H9 (cell line): ENCODE measurements around the gene MGAT4C. TPM values are rescaled to one million over a fixed set of nuclear protein-coding genes. Genes with fewer than 3 reads are reported as not detected.

Experiments used
- DNase-seq: peaks from one replicate; pipeline ENCODE4 v3.0.0-alpha.2; 2017
- H2AFZ ChIP-seq: one replicate; pipeline ENCODE4 v1.6.1; 2013; ENCODE audit warnings: mild to moderate bottlenecking, low read length, control low read depth, moderate library complexity
- H2AK5ac ChIP-seq: 2 replicates; pipeline ENCODE4 v1.6.1; 2013; ENCODE audit warnings: low read length, control low read depth, mixed read lengths; ENCODE audit not compliant: insufficient read length
- H2BK120ac ChIP-seq: one replicate; pipeline ENCODE4 v1.6.1; 2013; ENCODE audit warnings: low read depth, mild to moderate bottlenecking, low read length, control low read depth, inconsistent platforms; ENCODE audit not compliant: poor library complexity, severe bottlenecking
- H2BK12ac ChIP-seq: 2 replicates; pipeline ENCODE4 v1.6.1; 2013; ENCODE audit warnings: low read length, control low read depth, mixed read lengths, low read depth; ENCODE audit not compliant: insufficient read length
- H2BK15ac ChIP-seq: 2 replicates; pipeline ENCODE4 v1.6.1; 2013; ENCODE audit warnings: low read depth, low read length, control low read depth
- H2BK20ac ChIP-seq: one replicate; pipeline ENCODE4 v1.6.1; 2013; ENCODE audit warnings: low read depth, mild to moderate bottlenecking, low read length, control low read depth, inconsistent platforms; ENCODE audit not compliant: poor library complexity, severe bottlenecking
- H2BK5ac ChIP-seq: 2 replicates; pipeline ENCODE4 v1.6.1; 2013; ENCODE audit warnings: low read length, control low read depth, mixed read lengths; ENCODE audit not compliant: insufficient read length
- H3K14ac ChIP-seq: 2 replicates; pipeline ENCODE4 v1.6.1; 2013; ENCODE audit warnings: low read length, control low read depth; ENCODE audit not compliant: insufficient read depth
- H3K18ac ChIP-seq: 2 replicates; pipeline ENCODE4 v1.6.1; 2013; ENCODE audit warnings: low read depth, mild to moderate bottlenecking, mixed read lengths, low read length, control low read depth; ENCODE audit not compliant: insufficient read length
- H3K23ac ChIP-seq: 2 replicates; pipeline ENCODE4 v1.6.1; 2013; ENCODE audit warnings: low read length, control low read depth, mixed read lengths, low read depth; ENCODE audit not compliant: insufficient read length
- H3K23me2 ChIP-seq: 2 replicates; pipeline ENCODE4 v1.6.1; 2013; ENCODE audit warnings: low read depth, mild to moderate bottlenecking, mixed read lengths, low read length, control low read depth; ENCODE audit not compliant: insufficient read length, poor library complexity, severe bottlenecking
- H3K27ac ChIP-seq: 2 replicates; pipeline ENCODE4 v1.5.1; 2013; ENCODE audit warnings: low read length, control low read depth, mixed read lengths, low read depth; ENCODE audit not compliant: insufficient read length
- H3K27me3 ChIP-seq: 2 replicates; pipeline ENCODE4 v1.6.1; 2013; ENCODE audit warnings: low read length, control low read depth, inconsistent platforms; ENCODE audit not compliant: insufficient read depth
- H3K4ac ChIP-seq: 2 replicates; pipeline ENCODE4 v1.6.1; 2013; ENCODE audit warnings: low read depth, mild to moderate bottlenecking, control low read depth, inconsistent platforms, low read length, moderate library complexity
- H3K4me1 ChIP-seq: 2 replicates; pipeline ENCODE4 v1.6.1; 2013; ENCODE audit warnings: low read length, control low read depth, inconsistent platforms; ENCODE audit not compliant: insufficient read depth
- H3K4me2 ChIP-seq: 2 replicates; pipeline ENCODE4 v1.6.1; 2013; ENCODE audit warnings: low read length, control low read depth, mixed read lengths; ENCODE audit not compliant: insufficient read length, insufficient read depth
- H3K56ac ChIP-seq: 2 replicates; pipeline ENCODE4 v1.6.1; 2013; ENCODE audit warnings: low read depth, mild to moderate bottlenecking, mixed read lengths, low read length, control low read depth; ENCODE audit not compliant: insufficient read length
- H3K79me1 ChIP-seq: 2 replicates; pipeline ENCODE4 v1.6.1; 2013; ENCODE audit warnings: low read depth, mild to moderate bottlenecking, moderate library complexity, low read length, control low read depth, inconsistent platforms; ENCODE audit not compliant: insufficient read depth, poor library complexity, severe bottlenecking
- H3K79me2 ChIP-seq: 2 replicates; pipeline ENCODE4 v1.6.1; 2013; ENCODE audit warnings: low read length, control low read depth, inconsistent platforms; ENCODE audit not compliant: insufficient read depth
- H3K9ac ChIP-seq: 2 replicates; pipeline ENCODE4 v1.6.1; 2013; ENCODE audit warnings: low read length, control low read depth, mixed read lengths; ENCODE audit not compliant: insufficient read length; ENCODE audit errors: extremely low read depth
- H3K9me3 ChIP-seq: one replicate; pipeline ENCODE4 v1.6.1; 2013; ENCODE audit warnings: low read depth, low read length, inconsistent platforms; ENCODE audit not compliant: control insufficient read depth
- H3T11ph ChIP-seq: one replicate; pipeline ENCODE4 v1.6.1; 2013; ENCODE audit warnings: mild to moderate bottlenecking, low read length, control low read depth, inconsistent platforms
- H4K20me1 ChIP-seq: one replicate; pipeline ENCODE4 v1.6.1; 2013; ENCODE audit not compliant: control insufficient read depth, insufficient read length, insufficient read depth
- H4K5ac ChIP-seq: 2 replicates; pipeline ENCODE4 v1.6.1; 2013; ENCODE audit warnings: low read depth, mild to moderate bottlenecking, mixed read lengths, low read length, control low read depth; ENCODE audit not compliant: insufficient read length
- H4K8ac ChIP-seq: replicated peaks from 2 replicates; pipeline ENCODE4 v1.6.1; 2013; ENCODE audit warnings: low read length, control low read depth, mixed read lengths, low read depth; ENCODE audit not compliant: insufficient read length
- H4K91ac ChIP-seq: 2 replicates; pipeline ENCODE4 v1.6.1; 2013; ENCODE audit warnings: low read depth, mild to moderate bottlenecking, moderate library complexity, mixed read lengths, low read length, control low read depth; ENCODE audit not compliant: insufficient read length
- H3K27ac Mint-ChIP-seq, 3 experiments: 2 replicates in 2 of 3; 3 replicates in 1 of 3; pipeline ENCODE4 v1.8.0; 2020 to 2021; ENCODE audit warnings: mixed read lengths in 3 of 3, mild to moderate bottlenecking in 1 of 3, moderate library complexity in 1 of 3
- H3K27me3 Mint-ChIP-seq: 2 replicates; pipeline ENCODE4 v1.8.0; 2021; ENCODE audit warnings: low read depth, mild to moderate bottlenecking, moderate library complexity, mixed read lengths
- H3K36me3 Mint-ChIP-seq, 3 experiments: 2 replicates in 2 of 3; 3 replicates in 1 of 3; pipeline ENCODE4 v1.8.0; 2020 to 2021; ENCODE audit warnings: low read depth in 3 of 3, mixed read lengths in 3 of 3; ENCODE audit not compliant: insufficient read depth in 1 of 3
- H3K4me1 Mint-ChIP-seq, 2 experiments: 2 replicates each; pipeline ENCODE4 v1.8.0; 2020; ENCODE audit warnings: mixed read lengths in 2 of 2
- H3K4me3 Mint-ChIP-seq, 2 experiments: 2 replicates in 1 of 2; 3 replicates in 1 of 2; pipeline ENCODE4 v1.8.0; 2020 to 2021; ENCODE audit warnings: mild to moderate bottlenecking in 2 of 2, mixed read lengths in 2 of 2, moderate library complexity in 1 of 2
- H3K9me3 Mint-ChIP-seq, 2 experiments: 2 replicates in 1 of 2; 3 replicates in 1 of 2; pipeline ENCODE4 v1.8.0; 2020; ENCODE audit warnings: mild to moderate bottlenecking in 2 of 2, mixed read lengths in 2 of 2, moderate library complexity in 1 of 2
- CTCF ChIP-seq: fragments of 200-600 bp; sonication (generic); conservative IDR thresholded peaks from 3 replicates; pipeline ENCODE4 v1.8.0; 2021; ENCODE audit warnings: antibody characterized with exemption, mild to moderate bottlenecking
- WGBS: extraction: QIAGEN DNeasy Blood & Tissue Kit; methylation state at CpG from one replicate; pipeline ENCODE4 v1.1.7; 2013; ENCODE audit warnings: missing lambda C conversion rate, low lambda C conversion rate, mixed read lengths; ENCODE audit not compliant: insufficient read length; ENCODE audit errors: extremely low coverage; 5-methylcytosine and 5-hydroxymethylcytosine counted together
- total RNA-seq: library from RNA; stranded (reverse); gene quantifications from 2 replicates; pipeline ENCODE4 v1.2.1, GENCODE V29; 2021

Gene MGAT4C
- total RNA-seq, 1 experiment from 2014 or later, result 1.3 TPM

GRCh38 chr12:85951823-85952222 lies 304.4 kb downstream of the MGAT4C start:
- H2AK5ac ChIP-seq, result no peak overlapping the region
- H3K27ac ChIP-seq, result no peak overlapping the region
- peak; percentile 84 for TF ChIP-seq CTCF
- Mint-ChIP-seq H3K4me1 (peaks cover 56 to 57% of the 10 kb centered on the region in 2 experiments), H3K27ac (no peak overlapping the region), H3K4me3 (no peak overlapping the region), H3K27me3 (no peaks in the 10 kb centered on the region), H3K36me3 (peaks cover 5 to 6% (median 5%) of the 10 kb centered on the region in 3 experiments; a peak in 6 of 7 replicates), H3K9me3 (peaks cover 0 to 5% of the 10 kb centered on the region in 2 experiments; a peak in 2 of 5 replicates)
- H3K23me2 ChIP-seq, result no peaks in the 10 kb centered on the region
- no peak overlapping the region for H3K9ac ChIP-seq
- H3K4me2 ChIP-seq, result no peak overlapping the region
- H2BK12ac ChIP-seq, result no peak overlapping the region
- no peaks in the 10 kb centered on the region for H3K9me3 ChIP-seq
- no peak overlapping the region for H3K18ac ChIP-seq
- H2AFZ ChIP-seq, result no peak overlapping the region
- H4K20me1 ChIP-seq, result no peaks in the 10 kb centered on the region
- no peak overlapping the region for H3K23ac ChIP-seq
- no peak overlapping the region for H4K8ac ChIP-seq
- H2BK15ac ChIP-seq, result no peak overlapping the region
- H2BK20ac ChIP-seq, result no peak overlapping the region
- no peaks in the 10 kb centered on the region for H3K79me1 ChIP-seq
- no peak overlapping the region for H3K4ac ChIP-seq
- no peak for DNase-seq
- no peak overlapping the region for H3K56ac ChIP-seq
- no peaks in the 10 kb centered on the region for H3K79me2 ChIP-seq
- no peak overlapping the region for H2BK5ac ChIP-seq
- no peak overlapping the region for H3T11ph ChIP-seq
- no peak overlapping the region for H4K91ac ChIP-seq
- WGBS, result no CpG with 5 or more reads among the region's 1 CpG
- H3K14ac ChIP-seq, result no peak overlapping the region
- peaks cover 7% of the 10 kb centered on the region; the same call in 1 of the 2 replicates for H3K4me1 ChIP-seq
- no peak overlapping the region for H4K5ac ChIP-seq
- H2BK120ac ChIP-seq, result no peak overlapping the region
- H3K27me3 ChIP-seq, result no peaks in the 10 kb centered on the region
